GM15510 (cell line): ENCODE results near the gene ANXA4.

ENCODE experiments used
- POLR2A ChIP-seq: IDR thresholded peaks from 3 replicates; pipeline ENCODE4 v1.6.1; 2011; ENCODE audit warnings: borderline replicate concordance; ENCODE audit not compliant: insufficient read length; ENCODE audit errors: extremely low read depth

ANXA4 gene

DNA sequence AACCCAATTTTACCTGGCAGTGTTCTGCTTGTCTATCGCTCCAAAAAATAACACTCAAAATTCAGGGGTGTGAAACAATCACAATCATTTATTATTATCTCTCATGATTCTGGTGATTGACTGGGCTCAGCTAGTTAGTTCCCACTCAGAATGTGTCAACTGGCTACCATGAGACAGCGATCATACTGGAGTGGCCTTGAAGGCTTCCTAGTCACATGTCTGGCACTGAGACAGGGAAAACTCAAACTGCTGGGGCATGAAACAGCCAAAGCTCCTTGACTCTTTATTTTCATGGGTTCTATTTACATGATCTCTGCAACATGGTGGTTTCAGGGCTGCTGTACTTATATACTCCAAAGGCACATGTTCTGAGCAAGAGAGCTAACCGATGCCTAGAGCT lies 6.2 kb upstream of the ANXA4 start:
- no peak for TF ChIP-seq POLR2A

GRCh38 chr2:69740502-69740951 lies 1.4 kb upstream of the ANXA4 start:
- no peak for TF ChIP-seq POLR2A

GRCh38 chr2:69741229-69741574 lies 732 bp upstream of the ANXA4 start:
- no peak for TF ChIP-seq POLR2A

DNA sequence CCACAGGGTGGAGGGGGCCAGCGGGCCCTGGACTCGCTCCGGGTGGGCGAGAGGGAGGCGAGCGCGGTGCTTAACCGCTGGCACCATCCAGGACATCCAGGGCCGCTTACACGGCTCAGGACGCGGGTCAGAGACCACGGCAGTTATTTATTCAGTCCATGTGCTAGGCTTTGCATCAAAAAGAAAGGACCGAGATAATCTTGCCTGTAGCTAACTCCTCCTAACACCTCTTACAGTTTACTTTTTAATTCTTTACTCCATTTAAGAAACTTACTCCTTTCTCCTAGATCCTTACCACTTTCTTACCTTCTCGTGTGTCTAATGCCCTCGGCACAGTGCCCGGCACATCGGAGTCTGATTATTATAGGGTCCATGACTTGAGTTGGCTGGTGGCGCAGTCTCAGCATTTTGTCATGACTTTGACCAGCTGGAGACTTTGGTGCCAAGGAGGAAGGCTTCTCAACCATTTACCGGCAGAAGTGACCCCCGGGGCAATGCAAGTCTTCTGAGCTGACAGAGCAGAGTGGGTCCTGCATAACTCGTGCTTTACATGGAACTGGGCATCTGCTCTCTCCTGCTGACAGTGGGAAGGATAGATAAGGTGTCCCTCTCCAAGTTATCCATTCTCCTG lies 503 bp downstream of the ANXA4 start:
- TF ChIP-seq POLR2A: no peak

DNA sequence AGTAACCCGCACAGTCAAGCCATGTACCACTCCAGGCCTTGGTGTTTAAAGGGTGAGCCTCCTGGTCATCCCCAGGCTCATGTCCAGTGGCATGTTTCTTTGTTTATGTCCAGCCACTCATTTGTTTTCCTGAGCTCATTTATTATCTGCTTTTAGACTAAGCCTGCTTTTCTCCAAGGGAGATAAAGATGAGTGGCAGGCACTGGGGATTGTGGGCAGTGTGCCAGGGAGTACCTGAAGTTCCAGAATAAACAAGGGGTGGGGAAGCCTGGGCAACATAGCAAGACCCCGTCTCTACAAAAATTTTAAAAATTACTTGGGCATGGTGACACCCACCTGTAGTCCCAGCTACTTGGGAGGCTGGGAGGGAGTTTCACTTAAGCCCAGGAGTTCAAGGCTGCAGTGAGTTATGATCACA lies 1.9 kb downstream of the ANXA4 start:
- TF ChIP-seq POLR2A: no peak

GRCh38 chr2:69744456-69744855 lies 2.5 kb downstream of the ANXA4 start:
- TF ChIP-seq POLR2A: no peak

GRCh38 chr2:69745035-69745434 lies 3.1 kb downstream of the ANXA4 start:
- TF ChIP-seq POLR2A: no peak

DNA sequence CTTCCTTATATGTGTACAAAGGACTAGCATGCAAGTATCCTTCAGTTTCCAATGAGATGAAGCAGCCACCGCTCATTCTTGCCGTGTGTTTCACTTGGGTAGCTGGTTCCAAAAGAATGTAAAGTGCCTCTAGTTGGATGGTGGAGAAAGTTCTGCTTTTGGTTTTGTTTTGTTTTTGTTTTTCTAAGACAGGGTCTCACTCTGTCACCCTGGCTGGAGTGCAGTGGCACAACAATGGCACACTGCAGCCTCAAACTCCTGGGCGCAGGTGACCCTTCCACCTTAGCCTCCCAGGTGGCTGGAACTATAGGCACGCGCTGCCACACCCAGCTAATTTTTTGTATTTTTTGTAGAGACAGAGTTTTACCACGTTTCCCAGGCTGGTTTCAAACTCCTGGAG lies 8.3 kb downstream of the ANXA4 start:
- no peak for TF ChIP-seq POLR2A

- no peak for TF ChIP-seq POLR2A
Observed at GRCh38 chr2:69753659-69754363, 11.9 kb downstream of the ANXA4 start.

- TF ChIP-seq POLR2A: no peak
Observed at GRCh38 chr2:69754633-69755032, 12.7 kb downstream of the ANXA4 start.

DNA sequence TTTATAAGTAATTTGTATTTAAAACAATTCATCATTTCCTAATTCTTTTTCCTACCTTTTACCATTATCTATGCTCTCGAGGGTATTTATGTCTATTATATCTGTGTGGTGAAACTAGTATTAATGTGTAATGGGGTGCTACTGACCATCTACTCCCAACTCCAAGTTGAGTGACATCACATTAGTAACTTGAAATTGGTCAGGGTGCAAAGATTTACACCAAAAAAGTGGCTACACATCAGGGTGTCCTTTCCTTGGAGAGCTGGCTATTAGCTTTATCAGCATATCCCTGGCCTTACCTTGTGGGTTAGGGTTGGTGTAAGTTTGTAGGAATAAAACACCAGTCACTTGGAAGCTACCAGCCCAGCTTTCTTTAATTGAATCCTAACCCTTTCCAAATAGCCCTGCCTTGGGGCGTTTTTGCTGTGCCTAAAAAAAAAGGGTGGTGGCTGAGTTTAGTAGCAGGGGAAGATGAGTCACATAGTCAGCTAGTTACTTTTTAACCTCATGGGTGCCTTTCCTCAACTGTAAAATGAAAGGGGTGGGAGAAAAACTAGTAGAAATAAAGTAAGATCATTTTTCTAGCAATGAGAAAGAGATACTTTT lies 14.0 kb downstream of the ANXA4 start:
- no peak for TF ChIP-seq POLR2A

GRCh38 chr2:69762025-69762424 lies 20.1 kb downstream of the ANXA4 start:
- no peak for TF ChIP-seq POLR2A

DNA sequence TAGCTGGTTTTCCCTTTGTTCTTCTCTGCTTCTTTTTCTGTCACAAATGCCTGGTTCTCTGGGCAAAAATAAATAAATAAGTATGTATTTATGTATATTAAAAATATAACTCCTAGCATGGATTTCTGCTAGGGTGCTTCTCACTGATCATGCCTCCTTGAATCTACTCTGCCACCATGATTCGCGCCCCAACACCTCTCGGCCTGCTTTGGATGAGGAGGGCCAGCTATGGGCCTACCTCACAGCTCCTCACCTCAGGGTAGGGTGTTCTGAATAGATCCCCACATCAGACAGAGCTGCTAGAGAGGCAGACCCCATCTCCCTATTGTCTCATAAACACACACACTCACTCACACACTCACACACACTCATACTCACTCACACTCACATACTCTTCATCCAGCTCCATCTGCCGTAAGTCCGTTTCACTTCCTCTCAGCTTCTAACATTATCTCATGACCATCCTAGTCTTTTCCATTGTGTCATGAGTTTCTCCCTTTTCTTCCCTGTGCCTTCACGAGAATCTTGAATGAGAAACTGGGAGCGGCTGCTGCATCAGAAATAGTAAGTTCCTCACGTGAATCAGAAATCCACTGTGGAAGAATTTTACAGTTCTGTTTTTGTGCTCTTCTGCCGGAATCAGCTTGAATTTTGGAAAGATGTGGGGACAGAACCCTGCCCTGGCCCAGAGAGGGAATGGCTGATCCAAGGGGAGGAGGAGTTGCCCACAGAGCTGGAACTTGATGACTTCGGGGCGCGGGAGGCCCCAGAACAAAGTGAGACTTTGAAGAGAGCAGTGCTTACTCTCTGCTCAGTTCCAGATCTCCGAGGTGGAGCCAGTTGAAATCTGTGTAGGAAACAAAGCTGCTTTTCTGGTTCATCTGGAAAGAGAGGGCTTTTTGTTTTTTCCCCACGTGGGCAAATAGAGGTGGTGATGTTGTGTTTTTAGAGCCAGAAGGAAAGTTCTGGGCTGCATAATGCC lies 20.9 kb downstream of the ANXA4 start:
- no peak for TF ChIP-seq POLR2A

GRCh38 chr2:69764286-69765095 lies 22.6 kb downstream of the ANXA4 start:
- no peak for TF ChIP-seq POLR2A
